ENCODE results near the gene SLC5A2. TPM values are rescaled to one million over a fixed set of nuclear protein-coding genes. Genes with fewer than 3 reads are reported as not detected.

Gene SLC5A2
- total and polyA plus RNA-seq, 2 donors (not counting 1 experiment from before 2014, with no cell fraction given) = not detected

GRCh38 chr16:31477220-31478216 lies 5.4 kb upstream of the SLC5A2 start:
- Histone ChIP-seq H3K27me3 (ENCODE audit: control insufficient read depth, insufficient read depth, low read length) (no peaks in the 10 kb centered on the region), H2AFZ (ENCODE audit: low read length) (no peak overlapping the region), H3K27ac (ENCODE audit: insufficient read depth, low read length) (no peak overlapping the region), H3K79me2 (ENCODE audit: control insufficient read depth, insufficient read depth, low read length) (peaks cover 11% of the 10 kb centered on the region), H4K20me1 (ENCODE audit: control insufficient read depth, extremely low read depth, insufficient read depth, low read length) (no peaks in the 10 kb centered on the region), H3K9ac (ENCODE audit: insufficient read depth, low read length) (no peak overlapping the region), H3K36me3 (ENCODE audit: control insufficient read depth, insufficient read depth, low read length) (peaks cover 45% of the 10 kb centered on the region), H3K9me3 (ENCODE audit: control insufficient read depth, insufficient read depth, low read depth, low read length) (no peaks in the 10 kb centered on the region), H3K4me3 (replicated peaks in 1 of 4; ENCODE audit: control extremely low read depth in 1 of 4, insufficient read depth in 1 of 4, low read depth in 3 of 4, low read length in 4 of 4) (no peak overlapping the region), H3K4me2 (ENCODE audit: extremely low read depth, insufficient read depth, low read length) (no peak overlapping the region), H3K4me1 (ENCODE audit: control insufficient read depth, extremely low read depth, insufficient read depth, low read length) (peaks cover 9% of the 10 kb centered on the region)
- TF ChIP-seq, protein P1, sequence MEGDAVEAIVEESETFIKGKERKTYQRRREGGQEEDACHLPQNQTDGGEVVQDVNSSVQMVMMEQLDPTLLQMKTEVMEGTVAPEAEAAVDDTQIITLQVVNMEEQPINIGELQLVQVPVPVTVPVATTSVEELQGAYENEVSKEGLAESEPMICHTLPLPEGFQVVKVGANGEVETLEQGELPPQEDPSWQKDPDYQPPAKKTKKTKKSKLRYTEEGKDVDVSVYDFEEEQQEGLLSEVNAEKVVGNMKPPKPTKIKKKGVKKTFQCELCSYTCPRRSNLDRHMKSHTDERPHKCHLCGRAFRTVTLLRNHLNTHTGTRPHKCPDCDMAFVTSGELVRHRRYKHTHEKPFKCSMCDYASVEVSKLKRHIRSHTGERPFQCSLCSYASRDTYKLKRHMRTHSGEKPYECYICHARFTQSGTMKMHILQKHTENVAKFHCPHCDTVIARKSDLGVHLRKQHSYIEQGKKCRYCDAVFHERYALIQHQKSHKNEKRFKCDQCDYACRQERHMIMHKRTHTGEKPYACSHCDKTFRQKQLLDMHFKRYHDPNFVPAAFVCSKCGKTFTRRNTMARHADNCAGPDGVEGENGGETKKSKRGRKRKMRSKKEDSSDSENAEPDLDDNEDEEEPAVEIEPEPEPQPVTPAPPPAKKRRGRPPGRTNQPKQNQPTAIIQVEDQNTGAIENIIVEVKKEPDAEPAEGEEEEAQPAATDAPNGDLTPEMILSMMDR (conservative IDR thresholded peaks at IDR 0.05 in 1 of 2, IDR thresholded peaks at IDR 0.05 in 1 of 2; ENCODE audit: low read depth in 1 of 2, low read length in 2 of 2) = no peak
- no peak for TF ChIP-seq EZH2 (IDR thresholded peaks at IDR 0.05; ENCODE audit: low read length, missing control alignments)
- no peak for DNase-seq (ENCODE audit: low read depth in 2 of 2)

DNA sequence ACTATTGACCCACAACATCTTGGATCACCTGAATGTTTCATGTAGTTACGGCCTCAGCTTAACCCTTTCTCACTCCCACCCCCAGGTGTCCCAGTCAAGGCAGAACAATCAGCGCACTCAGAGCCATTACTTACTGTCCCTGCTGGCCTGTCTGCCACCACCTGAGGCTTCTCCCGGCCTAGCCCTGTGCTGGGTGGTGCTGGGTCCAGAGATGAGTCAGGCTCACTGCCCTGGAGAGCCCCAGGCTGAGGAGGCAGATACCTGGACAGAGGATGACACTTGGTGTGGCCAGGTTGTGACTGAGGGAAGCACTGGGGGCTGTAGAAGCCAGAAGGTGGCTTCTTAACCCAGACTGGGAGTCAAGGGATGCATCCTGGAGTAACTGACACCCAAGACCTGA lies 4.0 kb upstream of the SLC5A2 start:
- Histone ChIP-seq H4K20me1 (ENCODE audit: control insufficient read depth, extremely low read depth, insufficient read depth, low read length) (no peaks in the 10 kb centered on the region), H2AFZ (ENCODE audit: low read length) (no peak overlapping the region), H3K36me3 (ENCODE audit: control insufficient read depth, insufficient read depth, low read length) (peaks cover 36% of the 10 kb centered on the region), H3K9ac (ENCODE audit: insufficient read depth, low read length) (no peak overlapping the region), H3K4me3 (replicated peaks in 1 of 4; ENCODE audit: control extremely low read depth in 1 of 4, insufficient read depth in 1 of 4, low read depth in 3 of 4, low read length in 4 of 4) (no peak overlapping the region), H3K4me1 (ENCODE audit: control insufficient read depth, extremely low read depth, insufficient read depth, low read length) (peaks cover under 1% of the 10 kb centered on the region), H3K27ac (ENCODE audit: insufficient read depth, low read length) (no peak overlapping the region), H3K27me3 (ENCODE audit: control insufficient read depth, insufficient read depth, low read length) (no peaks in the 10 kb centered on the region), H3K9me3 (ENCODE audit: control insufficient read depth, insufficient read depth, low read depth, low read length) (no peaks in the 10 kb centered on the region), H3K4me2 (ENCODE audit: extremely low read depth, insufficient read depth, low read length) (no peak overlapping the region), H3K79me2 (ENCODE audit: control insufficient read depth, insufficient read depth, low read length) (peaks cover 5% of the 10 kb centered on the region)
- no peak for TF ChIP-seq EZH2 (IDR thresholded peaks at IDR 0.05; ENCODE audit: low read length, missing control alignments)
- TF ChIP-seq, protein P1 (conservative IDR thresholded peaks at IDR 0.05 in 1 of 2, IDR thresholded peaks at IDR 0.05 in 1 of 2; ENCODE audit: low read depth in 1 of 2, low read length in 2 of 2) = no peak
- DNase-seq (ENCODE audit: low read depth in 2 of 2) = no peak

DNA sequence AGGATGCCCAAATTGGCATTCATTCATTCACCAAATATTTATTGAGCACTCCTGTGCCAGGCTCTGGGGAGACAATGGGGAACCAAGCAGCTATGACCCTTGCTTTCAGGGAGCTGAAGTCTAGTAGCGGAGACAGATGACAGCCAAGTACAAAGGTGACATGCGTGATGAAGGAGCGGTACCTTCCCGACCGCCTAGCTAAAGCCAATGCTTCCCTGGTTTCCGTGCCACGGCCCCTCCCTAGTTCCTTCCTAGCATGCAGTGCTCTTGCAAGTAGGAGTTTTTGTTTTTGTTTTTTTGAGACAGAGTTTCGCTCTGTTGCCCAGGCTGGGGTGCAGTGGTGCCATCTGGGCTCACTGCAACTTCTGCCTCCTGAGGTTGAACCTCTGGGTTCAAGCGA lies 3.2 kb upstream of the SLC5A2 start:
- Histone ChIP-seq H3K4me3 (replicated peaks in 1 of 4; ENCODE audit: control extremely low read depth in 1 of 4, insufficient read depth in 1 of 4, low read depth in 3 of 4, low read length in 4 of 4) (no peak overlapping the region), H4K20me1 (ENCODE audit: control insufficient read depth, extremely low read depth, insufficient read depth, low read length) (no peaks in the 10 kb centered on the region), H3K4me2 (ENCODE audit: extremely low read depth, insufficient read depth, low read length) (no peak overlapping the region), H3K36me3 (ENCODE audit: control insufficient read depth, insufficient read depth, low read length) (peaks cover 30% of the 10 kb centered on the region), H3K9ac (ENCODE audit: insufficient read depth, low read length) (no peak overlapping the region), H2AFZ (ENCODE audit: low read length) (no peak overlapping the region), H3K4me1 (ENCODE audit: control insufficient read depth, extremely low read depth, insufficient read depth, low read length) (no peaks in the 10 kb centered on the region), H3K27me3 (ENCODE audit: control insufficient read depth, insufficient read depth, low read length) (no peaks in the 10 kb centered on the region), H3K79me2 (ENCODE audit: control insufficient read depth, insufficient read depth, low read length) (peaks cover 5% of the 10 kb centered on the region), H3K27ac (ENCODE audit: insufficient read depth, low read length) (no peak overlapping the region), H3K9me3 (ENCODE audit: control insufficient read depth, insufficient read depth, low read depth, low read length) (no peaks in the 10 kb centered on the region)
- TF ChIP-seq, protein P1 (conservative IDR thresholded peaks at IDR 0.05 in 1 of 2, IDR thresholded peaks at IDR 0.05 in 1 of 2; ENCODE audit: low read depth in 1 of 2, low read length in 2 of 2) = no peak
- TF ChIP-seq EZH2 (IDR thresholded peaks at IDR 0.05; ENCODE audit: low read length, missing control alignments) = no peak
- DNase-seq (ENCODE audit: low read depth in 2 of 2) = no peak
